ENCODE data around the gene DHX30. TPM values are rescaled to one million over a fixed set of nuclear protein-coding genes. Genes with fewer than 3 reads are reported as not detected.

Gene DHX30
- total and polyA plus RNA-seq, 2 of the 8 experiments (the other 6 are each of a cell fraction or from before 2014, with no cell fraction given) = 82.4 to 97.9 TPM

- ChIA-PET POLR2A (ENCODE audit: partially characterized antibody) (interaction anchor here (1.1 to 1.5 kb wide), 3 partner anchors 9 to 14 kb away, joined by 4 to 6 read pairs (median 4); no protein-coding TSS in a partner anchor), CTCF (ENCODE audit: partially characterized antibody) (interaction anchor here (2.3 kb wide), 1 partner anchor 9 kb away, joined by 8 read pairs; no protein-coding TSS in a partner anchor)
- peak overlapping the region; percentile 29; the same call in 1 of the 2 replicates for H4K8ac ChIP-seq (ENCODE audit: extremely low read depth, insufficient read depth, low read length)
- peak in 1 of 2 experiments; percentile 46 for DNase-seq (ENCODE audit: low read depth in 1 of 2, low spot score in 2 of 2)
- H3K27me3 ChIP-seq (replicated peaks in 1 of 4; ENCODE audit: control insufficient read depth in 3 of 4, extremely low read depth in 1 of 4, insufficient read depth in 3 of 4, low read length in 3 of 4) = no peaks in the 10 kb centered on the region; a peak in 1 of 7 replicates
- no peaks in the 10 kb centered on the region; a peak in 1 of 4 replicates for H3K79me2 ChIP-seq (ENCODE audit: control insufficient read depth in 1 of 2, insufficient read depth in 2 of 2, low read length in 2 of 2)
- no peak overlapping the region for H4K91ac ChIP-seq (replicated peaks; ENCODE audit: insufficient read length, low read length)
- H3K14ac ChIP-seq (ENCODE audit: insufficient read length) = no peak overlapping the region
- H3K56ac ChIP-seq (replicated peaks; ENCODE audit: insufficient read length, low read depth, low read length) = no peak overlapping the region
- no peak overlapping the region for H3K4me2 ChIP-seq (ENCODE audit: insufficient read depth in 1 of 2, low read depth in 2 of 2, low read length in 2 of 2)
- peaks cover 35 to 58% of the 10 kb centered on the region in 2 experiments for H4K20me1 ChIP-seq (replicated peaks in 1 of 2; ENCODE audit: control insufficient read depth in 1 of 2, insufficient read depth in 2 of 2, low read length in 2 of 2)
- 97% methylated on average over 10 of the region's 10 CpGs; no CpG with 5 or more reads in 1 of the 2 experiments for WGBS, 2 experiments (ENCODE audit: extremely low coverage in 1 of 2, insufficient coverage in 1 of 2, insufficient read length in 1 of 2, insufficient replicate concordance in 2 of 2, low coverage in 1 of 2, low lambda C conversion rate in 2 of 2, missing lambda C conversion rate in 1 of 2)
- H3K23me2 ChIP-seq (ENCODE audit: low read depth, low read length) = no peaks in the 10 kb centered on the region
- no peak overlapping the region for H2BK120ac ChIP-seq (replicated peaks; ENCODE audit: low read depth, low read length)
- H2BK20ac ChIP-seq (ENCODE audit: low read length) = no peak overlapping the region
- H3K23ac ChIP-seq (ENCODE audit: insufficient read length) = no peak overlapping the region
- H2BK12ac ChIP-seq (ENCODE audit: low read depth, low read length) = no peak overlapping the region
- peaks cover 0 to 8% (median 5%) of the 10 kb centered on the region in 4 experiments; a peak in 5 of 7 replicates for H3K4me1 ChIP-seq (replicated peaks in 1 of 4; ENCODE audit: control insufficient read depth in 3 of 4, insufficient read depth in 4 of 4, low read length in 3 of 4)
- no peak overlapping the region; a peak in 1 of 7 replicates for H3K9ac ChIP-seq (replicated peaks in 1 of 4; ENCODE audit: extremely low read depth in 1 of 4, low read depth in 3 of 4, low read length in 3 of 4)
- H2AFZ ChIP-seq (ENCODE audit: low read length) = no peak overlapping the region
- no peak overlapping the region for H3K18ac ChIP-seq (ENCODE audit: extremely low read depth, low read length)
- H3K4ac ChIP-seq (replicated peaks; ENCODE audit: insufficient read length, low read depth, low read length) = no peak overlapping the region
- no peak for FAIRE-seq
- H4K5ac ChIP-seq (ENCODE audit: insufficient read length, low read depth, low read length) = no peak overlapping the region
- no peak overlapping the region for H3K27ac ChIP-seq (ENCODE audit: low read depth, low read length)
- H3K79me1 ChIP-seq (ENCODE audit: low read depth, low read length) = peaks cover 15% of the 10 kb centered on the region
- H3K4me3 ChIP-seq (ENCODE audit: extremely low read depth in 1 of 4, insufficient read depth in 2 of 4, low read depth in 3 of 4, low read length in 4 of 4) = no peak overlapping the region
- H3K36me3 ChIP-seq (ENCODE audit: control insufficient read depth in 2 of 4, insufficient read depth in 4 of 4, low read length in 3 of 4) = peaks cover 49 to 93% (median 77%) of the 10 kb centered on the region in 4 experiments
- H2BK15ac ChIP-seq (ENCODE audit: low read length) = no peak overlapping the region
- no peak overlapping the region for H2AK5ac ChIP-seq (ENCODE audit: low read depth, low read length)
- H3K9me3 ChIP-seq (ENCODE audit: insufficient read depth in 2 of 2, low read depth in 1 of 2, low read length in 1 of 2) = no peaks in the 10 kb centered on the region
- H2BK5ac ChIP-seq (ENCODE audit: low read depth, low read length) = no peak overlapping the region
- TF ChIP-seq TEAD4 (IDR thresholded peaks at IDR 0.05; ENCODE audit: low read depth, low read length) (no peak), CHD1 (IDR thresholded peaks at IDR 0.05; ENCODE audit: low read depth, low read length) (no peak), CTCF (IDR thresholded peaks at IDR 0.05; ENCODE audit: control extremely low read depth in 1 of 3, insufficient read depth in 1 of 3, low read depth in 1 of 3, low read length in 3 of 3) (no peak), ASH2L (IDR thresholded peaks at IDR 0.05; ENCODE audit: low read length) (no peak), JUN (IDR thresholded peaks at IDR 0.05; ENCODE audit: low read depth, low read length) (no peak), EZH2 (IDR thresholded peaks at IDR 0.05; ENCODE audit: low read depth, low read length, severe bottlenecking) (no peak), RBBP5 (IDR thresholded peaks at IDR 0.05; ENCODE audit: borderline replicate concordance, low read depth, low read length) (no peak), EP300 (IDR thresholded peaks at IDR 0.05; ENCODE audit: borderline replicate concordance in 1 of 2, low read depth in 2 of 2, low read length in 2 of 2) (no peak), SIX5 (IDR thresholded peaks at IDR 0.05; ENCODE audit: low read depth, low read length) (no peak), FOSL1 (IDR thresholded peaks at IDR 0.05; ENCODE audit: insufficient read depth, low read depth, low read length) (no peak)
These were observed 43.9 kb downstream of the DHX30 start for GRCh38 chr3:47846880-47847248.
